ENCODE results near the gene HDLBP. TPM values are rescaled to one million over a fixed set of nuclear protein-coding genes. Genes with fewer than 3 reads are reported as not detected.

Gene HDLBP
- total and polyA plus RNA-seq, 2 experiments from 2014 or later = 230 to 306 TPM

DNA sequence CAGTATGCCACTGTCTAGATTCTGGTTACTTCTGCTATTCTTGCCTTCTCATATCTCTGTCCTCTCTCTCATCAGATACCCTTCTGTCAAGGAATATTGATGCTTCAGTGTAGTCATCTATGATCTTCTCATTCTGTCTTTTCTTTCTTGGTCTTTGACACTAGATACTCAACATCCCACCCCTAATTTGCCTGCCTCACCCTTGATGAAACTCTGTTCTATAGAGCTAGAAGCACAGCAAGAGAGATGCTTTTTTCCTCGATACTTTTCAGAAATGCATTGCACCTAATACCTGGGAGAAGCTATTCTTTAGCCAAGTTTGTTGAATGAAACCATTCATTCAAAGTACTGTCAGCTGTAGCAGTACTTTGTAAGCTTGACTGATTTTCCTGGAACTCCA lies 9.8 kb upstream of the HDLBP start (continued):
- TF ChIP-seq ZNF462 (CRISPR knock-in tag; IDR thresholded peaks at IDR 0.05) (no peak), EZH2 (IDR thresholded peaks at IDR 0.05; ENCODE audit: low read depth, unreplicated experiment) (no peak), ZNF114 (CRISPR knock-in tag; IDR thresholded peaks at IDR 0.05) (no peak), ZNF331 (CRISPR knock-in tag; IDR thresholded peaks at IDR 0.05; ENCODE audit: low read depth) (no peak)

GRCh38 chr2:241324775-241325174 lies 9.3 kb upstream of the HDLBP start:
- H3K27ac Mint-ChIP-seq = no peak overlapping the region
- H3K36me3 ChIP-seq (ENCODE audit: insufficient read depth) = peaks cover 9% of the 10 kb centered on the region; the same call in 1 of the 2 replicates
- H3K9me3 Mint-ChIP-seq = no peaks in the 10 kb centered on the region
- peaks cover 89% of the 10 kb centered on the region for H3K79me2 ChIP-seq (replicated peaks; ENCODE audit: insufficient read depth)
- H3K4me1 Mint-ChIP-seq = peaks cover 21% of the 10 kb centered on the region
- H3K27me3 ChIP-seq (ENCODE audit: insufficient read depth) = no peaks in the 10 kb centered on the region
- no peaks in the 10 kb centered on the region for H3K9me2 ChIP-seq (ENCODE audit: insufficient read depth)
- peaks cover 53% of the 10 kb centered on the region for H3K36me3 Mint-ChIP-seq (ENCODE audit: low read depth)
- H3K4me3 ChIP-seq = no peak overlapping the region
- no peak overlapping the region for H3K4me2 ChIP-seq
- no peak overlapping the region for H3K4me3 Mint-ChIP-seq
- DNase-seq (ENCODE audit: low spot score) (no peak), ATAC-seq (no peak)
- H4K20me1 ChIP-seq (replicated peaks; ENCODE audit: insufficient read depth) = peaks cover 55% of the 10 kb centered on the region
- peaks cover 2% of the 10 kb centered on the region for H3K27me3 Mint-ChIP-seq (ENCODE audit: insufficient read depth, low read depth, poor library complexity)
- H2AFZ ChIP-seq = no peak overlapping the region
- no peak overlapping the region for H3K27ac ChIP-seq (ENCODE audit: low read depth)
- H3F3A ChIP-seq (replicated peaks; ENCODE audit: low read depth) = no peaks in the 10 kb centered on the region
- H3K4me1 ChIP-seq (ENCODE audit: insufficient read depth) = peaks cover 18% of the 10 kb centered on the region
- TF ChIP-seq REST (IDR thresholded peaks at IDR 0.05; ENCODE audit: unreplicated experiment) = no peak
- no peak for TF ChIP-seq STAT1 (IDR thresholded peaks at IDR 0.05; ENCODE audit: unreplicated experiment)
- no peak for TF ChIP-seq ZNF114 (CRISPR knock-in tag; IDR thresholded peaks at IDR 0.05)
- TF ChIP-seq ZNF462 (CRISPR knock-in tag; IDR thresholded peaks at IDR 0.05) = no peak
